Amniotic stem cell (primary cell): ENCODE measurements around the gene C1orf87.

Experiments
- DNase-seq: peaks from one replicate; lab custom pipeline; 2025; lab: John Stamatoyannopoulos, UW

Gene C1orf87

GRCh38 chr1:60073605-60074278 lies at the start of gene C1orf87:
C1orf87 (minus strand) TSS chr1:60073770; CDS start chr1:60072643, 1,127 bp downstream.
- DNase-seq, result no peak

GRCh38 chr1:60118085-60118484 lies 44.5 kb upstream of the C1orf87 start:
- no peak for DNase-seq

GRCh38 chr1:60114745-60115318 lies 41.3 kb upstream of the C1orf87 start:
- no peak for DNase-seq

GRCh38 chr1:60113596-60113995 lies 40.0 kb upstream of the C1orf87 start:
- DNase-seq, result no peak

- DNase-seq, result no peak
Measured at GRCh38 chr1:60113028-60113427, 39.5 kb upstream of the C1orf87 start.

GRCh38 chr1:60111716-60112115 lies 38.1 kb upstream of the C1orf87 start:
- no peak for DNase-seq

- no peak for DNase-seq
Measured at GRCh38 chr1:60111118-60111517, 37.5 kb upstream of the C1orf87 start.

GRCh38 chr1:60108196-60108595 lies 34.6 kb upstream of the C1orf87 start:
- DNase-seq, result no peak

- no peak for DNase-seq
Measured at GRCh38 chr1:60103186-60103585, 29.6 kb upstream of the C1orf87 start.

- DNase-seq, result no peak
Measured at GRCh38 chr1:60102267-60103061, 28.9 kb upstream of the C1orf87 start.

- no peak for DNase-seq
Measured at GRCh38 chr1:60101516-60101915, 27.9 kb upstream of the C1orf87 start.

- DNase-seq, result no peak
Measured at GRCh38 chr1:60091195-60091715, 17.7 kb upstream of the C1orf87 start.

- DNase-seq, result no peak
Measured at GRCh38 chr1:60090655-60091054, 17.1 kb upstream of the C1orf87 start.

GRCh38 chr1:60088620-60089155 lies 15.1 kb upstream of the C1orf87 start:
- no peak for DNase-seq

GRCh38 chr1:60087681-60088080 lies 14.1 kb upstream of the C1orf87 start:
- DNase-seq, result no peak

GRCh38 chr1:60078182-60078581 lies 4.6 kb upstream of the C1orf87 start:
- DNase-seq, result no peak

GRCh38 chr1:60071296-60071695 lies 2.3 kb downstream of the C1orf87 start:
- no peak for DNase-seq

GRCh38 chr1:60069691-60070090 lies 3.9 kb downstream of the C1orf87 start:
- no peak for DNase-seq

- DNase-seq, result peak; percentile 32
Measured at GRCh38 chr1:60068393-60069045, 5.1 kb downstream of the C1orf87 start.

GRCh38 chr1:60066001-60066400 lies 7.6 kb downstream of the C1orf87 start:
- DNase-seq, result peak; percentile 13

GRCh38 chr1:60065199-60065598 lies 8.4 kb downstream of the C1orf87 start:
- no peak for DNase-seq

- no peak for DNase-seq
Measured at GRCh38 chr1:60063561-60063960, 10.0 kb downstream of the C1orf87 start.
